Ovary (tissue), 3 donors: ENCODE results near the gene SLC25A25.

Experiments
- CTCF ChIP-seq, 3 donors: fragments of 450-650 bp in 2 of 3; fragments of 200-600 bp in 1 of 3; IDR thresholded peaks; one replicate each; pipeline versions ENCODE4 v1.5.1 to v1.8.0; 2016 to 2022; ENCODE audit warnings: antibody characterized with exemption in 3 of 3, mild to moderate bottlenecking in 1 of 3
- EP300 ChIP-seq: sonication (generic); formaldehyde crosslinking; IDR thresholded peaks from one replicate; pipeline ENCODE4 v1.6.1; 2017; ENCODE audit warnings: antibody characterized with exemption
- POLR2A ChIP-seq: fragments of 450-650 bp; IDR thresholded peaks from one replicate; pipeline ENCODE4 v1.6.1; 2017; ENCODE audit warnings: antibody characterized with exemption, mild to moderate bottlenecking, moderate library complexity
- donor health status: DM: no; HTN: no; CAD: no.

DNA sequence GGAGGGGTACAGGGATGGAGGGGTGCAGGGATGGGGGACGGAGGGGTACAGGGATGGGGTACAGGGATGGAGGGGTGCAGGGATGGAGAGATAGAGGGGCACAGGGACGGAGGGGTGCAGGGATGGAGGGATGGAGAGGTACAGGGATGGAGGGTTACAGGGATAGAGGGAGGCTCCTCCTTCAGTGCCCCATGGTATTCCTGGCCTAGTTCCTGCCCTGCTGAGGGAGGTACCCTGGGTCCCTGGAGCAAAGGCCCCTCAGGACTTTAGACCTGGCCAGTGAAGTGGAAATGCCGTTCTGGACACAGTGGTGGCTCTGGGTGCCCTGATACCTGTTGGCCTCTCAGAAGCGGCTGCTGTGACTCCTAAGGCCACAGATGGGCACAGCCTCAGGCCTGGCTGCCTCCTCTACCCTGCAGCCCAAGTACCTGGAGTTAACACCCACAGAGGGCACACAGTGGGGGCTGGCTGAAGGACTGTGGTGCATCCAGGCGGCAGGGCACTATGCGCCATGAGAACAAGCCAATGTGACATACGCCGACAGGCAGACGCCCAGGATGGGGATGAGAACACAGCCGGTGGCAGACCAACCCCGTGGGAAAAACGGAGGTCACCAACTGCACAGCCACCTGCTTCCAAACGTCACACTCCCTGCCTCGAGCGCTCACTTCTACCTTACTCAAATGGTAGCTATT, 51.1 kb downstream of the SLC25A25 start:
- no peak for TF ChIP-seq CTCF (IDR thresholded peaks at IDR 0.05)
- TF ChIP-seq POLR2A, result no peak
- no peak for TF ChIP-seq EP300
